Tibial artery (tissue), 4 donors: Measurements from ENCODE around the gene TENM3.

ENCODE experiments used
- DNase-seq, 2 donors: peaks; one replicate each; pipeline ENCODE4 v3.0.0-alpha.2; 2019
- H3K27ac ChIP-seq, 2 donors: fragments of 200-600 bp; sonication (generic) in 1 of 2; 1 replicate in 1 of 2; 2 replicates in 1 of 2; pipeline ENCODE4 v1.5.1; 2018 to 2019; ENCODE audit warnings: mild to moderate bottlenecking in 1 of 2
- H3K27me3 ChIP-seq, 2 donors: fragments of 200-600 bp; sonication (generic) in 1 of 2; one replicate each; pipeline versions ENCODE4 v1.5.1 to v1.6.0; 2016 to 2019
- H3K36me3 ChIP-seq, 3 donors: fragments of 200-600 bp; sonication (generic) in 2 of 3; one replicate each; pipeline ENCODE4 v1.5.1; 2016 to 2019; ENCODE audit warnings: mild to moderate bottlenecking in 2 of 3
- H3K4me1 ChIP-seq, 4 donors: fragments of 200-600 bp; sonication (generic) in 2 of 4; 1 replicate in 3 of 4; 2 replicates in 1 of 4; pipeline ENCODE4 v1.5.1; 2016 to 2019
- H3K4me3 ChIP-seq, 2 donors: fragments of 200-600 bp; sonication (generic) in 1 of 2; 1 replicate in 1 of 2; 2 replicates in 1 of 2; pipeline ENCODE4 v1.5.1; 2018 to 2019; ENCODE audit warnings: mild to moderate bottlenecking in 2 of 2
- H3K9me3 ChIP-seq, 3 donors: fragments of 200-600 bp; sonication (generic) in 1 of 3; one replicate each; pipeline ENCODE4 v1.5.1; 2016 to 2019
- intact Hi-C: fragments of 100-400 bp; cut with DNase I; formaldehyde crosslinking; loops from one replicate; pipeline ENCODE4 v1.15.0; 2023; ENCODE audit warnings: low total_unique reads
- TF ChIP-seq, protein P1 (sequence below), 2 experiments: fragments of 200-600 bp in 1 of 2; fragments of 450-650 bp in 1 of 2; IDR thresholded peaks; one replicate each; pipeline ENCODE4 v1.5.1; 2017 to 2019; ENCODE audit warnings: antibody characterized with exemption in 2 of 2, mild to moderate bottlenecking in 1 of 2, moderate library complexity in 1 of 2

Gene TENM3

GRCh38 chr4:182268966-182269365, 25.8 kb downstream of the TENM3 start:
- no peak for DNase-seq

DNA sequence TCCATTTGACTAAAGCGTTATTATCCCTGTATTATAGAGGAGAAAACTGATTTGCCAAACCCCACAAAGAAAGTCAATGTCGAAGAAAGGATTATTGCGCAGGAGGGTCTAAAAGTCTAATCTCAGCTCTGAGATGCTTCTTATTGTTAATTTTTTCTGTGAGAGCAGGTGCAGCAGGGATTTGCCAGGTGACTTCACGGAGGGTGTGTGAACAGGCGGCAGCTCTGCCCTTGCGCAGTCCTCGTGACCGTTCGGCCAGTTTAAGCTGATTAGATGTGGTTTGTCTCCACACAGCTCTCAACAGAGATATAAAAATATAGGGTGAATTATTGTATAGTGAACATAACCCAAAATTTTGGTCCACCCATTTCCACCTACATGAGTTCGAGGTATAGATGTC, 28.5 kb downstream of the TENM3 start:
- no peak for DNase-seq
- intact Hi-C loops: no loop called here
- TF ChIP-seq, protein P1, sequence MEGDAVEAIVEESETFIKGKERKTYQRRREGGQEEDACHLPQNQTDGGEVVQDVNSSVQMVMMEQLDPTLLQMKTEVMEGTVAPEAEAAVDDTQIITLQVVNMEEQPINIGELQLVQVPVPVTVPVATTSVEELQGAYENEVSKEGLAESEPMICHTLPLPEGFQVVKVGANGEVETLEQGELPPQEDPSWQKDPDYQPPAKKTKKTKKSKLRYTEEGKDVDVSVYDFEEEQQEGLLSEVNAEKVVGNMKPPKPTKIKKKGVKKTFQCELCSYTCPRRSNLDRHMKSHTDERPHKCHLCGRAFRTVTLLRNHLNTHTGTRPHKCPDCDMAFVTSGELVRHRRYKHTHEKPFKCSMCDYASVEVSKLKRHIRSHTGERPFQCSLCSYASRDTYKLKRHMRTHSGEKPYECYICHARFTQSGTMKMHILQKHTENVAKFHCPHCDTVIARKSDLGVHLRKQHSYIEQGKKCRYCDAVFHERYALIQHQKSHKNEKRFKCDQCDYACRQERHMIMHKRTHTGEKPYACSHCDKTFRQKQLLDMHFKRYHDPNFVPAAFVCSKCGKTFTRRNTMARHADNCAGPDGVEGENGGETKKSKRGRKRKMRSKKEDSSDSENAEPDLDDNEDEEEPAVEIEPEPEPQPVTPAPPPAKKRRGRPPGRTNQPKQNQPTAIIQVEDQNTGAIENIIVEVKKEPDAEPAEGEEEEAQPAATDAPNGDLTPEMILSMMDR (IDR thresholded peaks at IDR 0.05): no peak
- Histone ChIP-seq H3K27ac (no peak overlapping the region), H3K36me3 (no peaks in the 10 kb centered on the region), H3K27me3 (no peaks in the 10 kb centered on the region), H3K9me3 (no peaks in the 10 kb centered on the region), H3K4me3 (no peak overlapping the region), H3K4me1 (no peaks in the 10 kb centered on the region)

More at GRCh38 chr4:182268966-182269365, 25.8 kb downstream of the TENM3 start:
- intact Hi-C loops: no loop called here
- TF ChIP-seq, protein P1 (IDR thresholded peaks at IDR 0.05): no peak
- no peaks in the 10 kb centered on the region for H3K27me3 ChIP-seq
- H3K4me3 ChIP-seq: no peak overlapping the region
- no peaks in the 10 kb centered on the region for H3K9me3 ChIP-seq
- no peaks in the 10 kb centered on the region for H3K36me3 ChIP-seq
- no peak overlapping the region for H3K27ac ChIP-seq
- no peaks in the 10 kb centered on the region for H3K4me1 ChIP-seq

DNA sequence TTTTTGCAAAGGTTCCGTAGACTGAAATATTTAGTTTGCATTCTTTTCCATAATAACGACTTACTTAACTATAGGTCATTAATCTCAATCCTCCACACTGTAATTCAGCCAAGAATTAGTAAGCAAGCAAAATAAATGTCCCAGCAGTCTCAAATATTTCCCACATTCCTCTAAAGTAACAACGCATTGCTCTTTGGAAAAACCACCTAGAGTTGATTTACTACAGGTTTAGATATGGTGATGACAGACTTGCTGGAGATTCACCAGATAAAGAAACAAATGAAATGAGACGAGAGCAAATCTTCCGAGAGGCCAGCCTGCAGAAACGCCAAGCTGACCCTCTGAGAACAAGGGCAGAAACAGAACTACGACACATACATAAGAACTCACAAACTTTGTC, 28.9 kb downstream of the TENM3 start:
- Histone ChIP-seq H3K27ac (no peak overlapping the region), H3K4me1 (no peaks in the 10 kb centered on the region), H3K27me3 (no peaks in the 10 kb centered on the region), H3K4me3 (no peak overlapping the region), H3K9me3 (no peaks in the 10 kb centered on the region), H3K36me3 (no peaks in the 10 kb centered on the region)
- no peak for DNase-seq
- intact Hi-C loops: no loop called here
- TF ChIP-seq, protein P1 (IDR thresholded peaks at IDR 0.05): no peak

- Histone ChIP-seq H3K27me3 (no peaks in the 10 kb centered on the region), H3K36me3 (no peaks in the 10 kb centered on the region), H3K4me1 (no peaks in the 10 kb centered on the region), H3K4me3 (no peak overlapping the region), H3K9me3 (no peaks in the 10 kb centered on the region), H3K27ac (no peak overlapping the region)
- TF ChIP-seq, protein P1 (IDR thresholded peaks at IDR 0.05): no peak
- DNase-seq: no peak
- intact Hi-C loops: no loop called here
Measured at GRCh38 chr4:182273191-182273935, 30.2 kb downstream of the TENM3 start.

DNA sequence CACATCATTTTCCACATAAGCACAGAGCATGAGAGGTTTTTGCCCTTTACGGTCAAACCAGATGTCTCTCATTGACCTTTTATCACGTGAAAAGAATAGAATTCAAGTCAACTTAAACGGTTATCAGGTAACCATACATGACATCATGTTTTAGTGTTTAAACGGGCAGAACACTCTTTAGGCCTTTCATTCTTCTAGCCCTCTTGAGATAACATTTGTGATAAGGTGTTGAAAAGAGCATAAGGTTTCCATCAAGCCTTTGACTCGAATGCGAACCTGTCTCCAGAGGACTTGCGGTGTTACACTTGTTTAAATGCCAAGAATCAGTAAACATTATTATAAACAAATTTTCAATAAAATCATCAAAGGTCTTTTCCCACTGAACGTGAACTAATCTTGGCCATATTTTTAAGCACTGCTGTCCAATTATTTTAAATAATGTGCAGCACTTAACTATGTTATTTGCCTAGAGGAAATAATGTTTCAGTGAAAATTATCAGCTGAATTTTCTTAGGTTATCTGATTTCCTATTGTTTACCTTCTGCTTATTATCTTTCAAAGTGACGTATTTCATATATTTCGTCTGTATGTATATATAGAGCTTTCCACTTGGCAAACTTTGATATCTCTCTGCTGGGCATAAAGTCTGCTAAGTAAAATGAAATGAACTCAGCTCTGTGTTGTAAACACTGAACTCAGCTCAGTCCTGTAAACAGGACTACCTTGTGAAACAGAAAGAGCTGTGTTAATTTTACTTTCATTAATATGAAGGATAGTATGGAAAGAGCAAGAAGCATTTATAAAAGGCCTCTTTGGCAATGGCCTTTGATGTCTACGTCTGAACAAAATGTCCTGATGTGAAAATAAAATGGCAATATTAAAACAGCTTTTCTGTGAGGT, 33.3 kb downstream of the TENM3 start:
- no peak overlapping the region for H3K27ac ChIP-seq
- intact Hi-C loops: no loop called here
- TF ChIP-seq, protein P1 (IDR thresholded peaks at IDR 0.05): no peak
- no peak overlapping the region for H3K4me3 ChIP-seq
- no peaks in the 10 kb centered on the region for H3K36me3 ChIP-seq
- DNase-seq: no peak
- no peaks in the 10 kb centered on the region for H3K9me3 ChIP-seq
- H3K27me3 ChIP-seq: no peaks in the 10 kb centered on the region
- H3K4me1 ChIP-seq: no peaks in the 10 kb centered on the region
